HG02938 (cell line): ENCODE results near the gene CFAP52.
"Not testable (repeated sequence)": the region's sequence is repeated elsewhere in the genome, so short reads cannot be mapped to it uniquely, and the experiment has no call there.

ENCODE experiments used
- ATAC-seq: cut with Tn5 transposase; IDR thresholded peaks from one replicate; pipeline ENCODE4 v1.9.1; 2021; ENCODE audit warnings: mild to moderate bottlenecking, moderate library complexity; ENCODE audit not compliant: unreplicated experiment

Gene CFAP52

DNA sequence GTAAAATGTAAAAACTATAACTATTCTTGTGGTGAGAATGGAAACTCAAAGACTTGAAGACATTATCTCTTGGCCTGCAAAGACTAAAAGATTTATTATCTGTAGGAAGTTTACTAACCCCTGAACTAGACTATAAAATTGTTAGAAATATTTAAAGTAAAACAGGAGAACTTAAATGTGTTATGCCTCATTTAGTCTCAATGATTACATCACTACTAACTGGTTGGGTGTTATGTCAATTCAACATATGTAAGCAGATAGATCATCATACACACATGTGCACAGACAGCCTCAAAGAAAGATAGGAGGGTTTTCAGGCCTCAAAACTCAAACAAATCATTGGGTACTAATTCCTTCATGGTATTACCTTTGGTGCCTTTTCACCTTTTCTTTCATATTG lies 8.4 kb upstream of the CFAP52 start:
- ATAC-seq, result no peak

GRCh38 chr17:9568957-9569588 lies 7.4 kb upstream of the CFAP52 start:
- no peak for ATAC-seq

- no peak for ATAC-seq
Measured at GRCh38 chr17:9571201-9571600, 5.2 kb upstream of the CFAP52 start.

- ATAC-seq, result no peak
Measured at GRCh38 chr17:9575381-9576101, 901 bp upstream of the CFAP52 start, which contains the start of gene STX8. Gene STX8, minus strand, starts transcription at chr17:9575820. Its CDS starts 12 bp downstream, at chr17:9575808.

GRCh38 chr17:9577373-9577709 lies 899 bp downstream of the CFAP52 start:
- ATAC-seq, result no peak

DNA sequence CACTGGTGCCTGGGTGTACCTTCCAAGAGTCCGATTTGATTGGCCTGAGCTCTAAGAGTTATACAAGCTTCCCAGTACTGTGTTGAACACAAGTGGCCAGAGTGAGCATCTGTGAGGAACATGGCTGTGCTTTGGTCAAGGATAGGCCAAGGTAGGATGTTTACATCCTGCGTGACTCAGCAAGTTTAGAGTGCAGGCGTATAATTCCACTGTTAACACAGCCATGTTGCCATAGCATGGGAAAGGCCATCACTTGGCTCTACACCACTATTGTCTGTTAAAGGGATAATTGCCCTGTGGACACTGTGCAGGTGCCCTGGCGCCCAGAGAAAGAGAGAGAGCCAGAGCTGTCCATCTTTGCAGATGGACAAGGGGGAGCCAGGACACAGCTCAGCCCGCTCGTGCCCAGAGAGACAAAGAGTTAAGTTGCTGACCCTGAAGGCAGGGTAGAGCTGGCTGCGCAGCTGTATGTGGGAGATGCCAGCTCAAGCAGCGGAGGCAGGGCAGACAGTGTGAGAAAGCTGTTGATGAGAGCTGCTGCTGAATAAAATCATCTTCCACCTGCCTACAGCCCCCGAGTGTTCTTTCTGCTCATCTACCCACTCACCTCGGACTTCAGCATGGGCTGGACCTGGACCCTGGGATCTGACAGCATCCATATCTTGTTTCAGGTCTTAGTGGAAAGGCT lies 11.7 kb downstream of the CFAP52 start:
- ATAC-seq, result no peak

GRCh38 chr17:9594065-9594464 lies 17.6 kb downstream of the CFAP52 start:
- ATAC-seq, result no peak

- ATAC-seq, result not testable (repeated sequence)
Measured at GRCh38 chr17:9597638-9598037, 21.2 kb downstream of the CFAP52 start.

DNA sequence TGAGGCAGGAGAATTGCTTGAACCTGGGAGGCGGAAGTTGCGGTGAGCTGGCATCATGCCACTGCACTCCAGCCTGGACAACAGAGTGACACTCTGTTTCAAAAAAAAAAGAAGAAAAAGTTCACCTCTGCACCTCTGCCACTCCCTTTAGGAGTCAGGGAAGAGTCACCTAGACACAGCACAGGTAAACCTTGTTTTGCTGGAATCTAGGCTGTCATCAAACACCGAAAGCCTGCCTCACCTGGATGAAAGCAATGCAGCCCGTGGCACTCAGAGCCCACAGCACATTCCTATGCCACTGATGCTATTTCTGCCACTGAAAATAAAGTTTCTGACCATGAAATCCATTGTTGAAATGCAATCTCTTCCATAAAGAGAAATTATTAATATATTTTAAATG lies 22.2 kb downstream of the CFAP52 start:
- ATAC-seq, result no peak

DNA sequence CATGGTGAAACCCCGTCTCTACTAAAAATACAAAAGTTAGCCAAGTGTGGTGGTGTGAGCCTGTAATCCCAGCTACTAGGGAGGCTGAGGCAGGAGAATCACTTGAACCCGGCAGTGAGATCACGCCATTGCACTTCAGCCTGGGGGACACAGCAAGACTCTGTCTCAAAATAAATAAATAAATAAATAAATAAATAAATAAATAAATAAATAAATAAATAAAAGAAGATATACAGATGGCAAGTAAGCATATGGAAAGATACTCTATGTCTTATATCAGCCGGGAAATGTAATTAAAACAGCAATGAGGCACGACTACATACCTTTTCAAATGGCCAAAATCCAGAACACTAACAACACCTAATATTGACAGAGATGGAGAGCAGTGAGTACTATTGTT lies 28.1 kb downstream of the CFAP52 start:
- ATAC-seq, result not testable (repeated sequence)

DNA sequence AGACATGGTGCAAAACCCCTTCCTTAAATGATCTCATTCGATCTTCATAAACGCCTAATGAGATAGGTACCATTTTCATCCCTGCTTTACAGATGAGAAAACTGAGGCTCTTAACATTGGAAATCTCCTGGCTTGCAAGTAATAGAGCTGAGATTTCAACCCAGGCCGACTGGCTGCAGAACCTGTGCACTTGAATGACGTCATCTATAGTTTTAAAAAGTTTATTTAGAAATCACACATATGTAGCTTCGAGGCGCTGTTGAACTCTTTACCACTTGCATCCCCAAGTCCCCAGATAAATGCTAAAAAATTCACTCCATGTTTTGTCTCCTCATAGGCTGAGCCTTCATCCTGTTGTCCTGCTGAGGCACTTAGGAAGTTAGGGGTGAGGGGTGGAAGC lies 30.0 kb downstream of the CFAP52 start:
- ATAC-seq, result no peak

- ATAC-seq, result not testable (repeated sequence)
Measured at GRCh38 chr17:9607058-9607457, 30.6 kb downstream of the CFAP52 start.

GRCh38 chr17:9611557-9611956 lies 35.1 kb downstream of the CFAP52 start:
- ATAC-seq, result no peak

GRCh38 chr17:9612006-9612405 lies 35.6 kb downstream of the CFAP52 start:
- ATAC-seq, result no peak

DNA sequence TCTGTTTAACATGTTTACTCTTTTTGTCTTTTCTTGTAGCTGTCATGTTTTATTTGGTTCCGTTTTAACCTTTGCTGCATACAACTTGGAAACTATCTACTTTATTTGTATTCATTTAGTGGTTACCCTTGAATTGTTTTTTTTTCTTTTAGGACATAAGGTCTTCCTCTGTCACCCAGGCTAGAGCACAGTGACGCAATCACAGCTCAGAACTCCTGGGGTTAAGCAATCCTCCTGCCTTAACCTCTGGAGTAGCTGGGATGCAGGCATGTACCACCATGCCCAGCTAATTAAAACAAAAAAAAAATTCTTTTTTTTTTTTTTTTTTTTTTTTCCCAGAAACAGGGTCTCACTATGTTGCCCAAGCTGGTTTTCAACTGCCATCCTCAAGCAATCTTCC lies 39.0 kb downstream of the CFAP52 start:
- no peak for ATAC-seq

- ATAC-seq, result no peak
Measured at GRCh38 chr17:9622961-9623360, 46.5 kb downstream of the CFAP52 start.

DNA sequence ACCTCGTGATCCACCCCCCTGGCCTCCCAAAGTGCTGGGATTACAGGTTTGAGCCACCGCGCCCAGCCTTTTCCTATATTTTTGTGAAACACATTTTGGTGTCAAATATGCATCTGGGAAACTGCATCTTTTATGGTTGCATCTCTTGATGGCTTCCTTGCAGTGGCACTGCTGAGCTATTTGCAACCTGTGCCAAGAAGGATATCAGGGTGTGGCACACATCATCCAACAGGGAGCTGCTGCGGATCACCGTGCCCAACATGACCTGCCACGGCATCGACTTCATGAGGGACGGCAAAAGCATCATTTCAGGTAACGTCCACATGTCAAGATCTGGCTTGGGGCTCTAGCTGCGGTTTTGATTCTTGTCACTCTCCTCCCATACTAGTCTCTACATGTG lies 52.1 kb downstream of the CFAP52 start:
- no peak for ATAC-seq

- no peak for ATAC-seq
Measured at GRCh38 chr17:9632741-9633140, 56.3 kb downstream of the CFAP52 start.

DNA sequence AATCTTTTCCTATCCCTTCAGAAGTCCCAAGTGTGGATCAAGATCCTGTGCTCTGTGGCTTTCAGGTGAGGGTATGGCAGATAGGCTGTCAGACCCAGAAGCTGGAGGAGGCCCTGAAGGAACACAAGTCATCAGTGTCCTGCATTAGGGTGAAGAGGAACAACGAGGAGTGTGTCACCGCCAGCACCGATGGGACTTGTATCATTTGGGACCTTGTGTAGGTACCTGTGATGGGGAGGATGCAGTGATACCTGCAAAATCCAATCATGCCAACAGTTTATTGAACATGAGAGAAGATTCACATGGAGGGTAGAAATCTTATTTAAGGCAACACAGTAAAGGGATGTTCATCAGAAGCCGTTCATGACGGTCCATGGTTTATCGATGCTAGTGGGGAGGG lies 58.9 kb downstream of the CFAP52 start:
- ATAC-seq, result no peak

GRCh38 chr17:9636501-9636900 lies 60.1 kb downstream of the CFAP52 start:
- ATAC-seq, result no peak

DNA sequence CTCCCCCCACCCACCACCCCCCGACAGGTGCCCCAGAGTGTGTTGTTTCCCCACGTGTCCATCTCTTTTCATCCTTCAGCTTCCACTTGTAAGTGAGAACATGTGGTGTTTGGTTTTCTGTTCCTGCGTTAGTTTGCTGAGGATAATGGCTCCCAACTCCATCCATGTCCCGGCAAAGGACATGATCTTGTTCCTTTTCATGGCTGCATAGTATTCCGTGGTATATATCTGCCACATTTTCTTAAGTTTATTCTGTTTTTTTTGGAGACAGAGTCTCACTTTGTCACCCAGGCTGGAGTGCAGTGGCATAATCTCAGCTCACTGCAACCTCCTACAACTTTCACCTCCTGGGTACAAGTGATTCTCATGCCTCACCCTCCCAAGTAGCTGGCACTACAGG lies 63.9 kb downstream of the CFAP52 start:
- not testable (repeated sequence) for ATAC-seq

DNA sequence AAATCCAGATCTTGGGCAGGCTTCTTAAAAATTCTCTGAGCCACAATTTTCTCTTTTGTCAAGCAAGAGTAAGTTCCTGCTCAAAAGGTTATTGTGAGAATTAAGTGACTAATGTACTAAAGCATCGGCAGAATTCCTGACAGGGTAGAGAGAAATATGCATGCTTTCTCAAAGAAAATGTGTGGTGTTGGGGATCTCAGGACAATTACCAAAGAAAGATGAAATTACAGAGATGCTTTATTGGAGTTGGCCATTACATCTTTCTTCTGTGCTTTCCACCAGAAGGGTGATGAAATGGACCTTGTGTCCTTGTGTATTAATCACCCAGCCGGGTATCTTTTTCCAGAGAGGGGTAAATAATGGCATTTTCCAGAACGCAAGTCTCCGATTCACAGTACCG lies 67.2 kb downstream of the CFAP52 start:
- no peak for ATAC-seq
